ENCODE results near the gene PRRX2.
A peak's percentile ranks its signal among the peaks of the same experiment; 100 is the strongest.
"Not testable (repeated sequence)": the region's sequence is repeated elsewhere in the genome, so short reads cannot be mapped to it uniquely, and the experiment has no call there.

The PRRX2 gene

DNA sequence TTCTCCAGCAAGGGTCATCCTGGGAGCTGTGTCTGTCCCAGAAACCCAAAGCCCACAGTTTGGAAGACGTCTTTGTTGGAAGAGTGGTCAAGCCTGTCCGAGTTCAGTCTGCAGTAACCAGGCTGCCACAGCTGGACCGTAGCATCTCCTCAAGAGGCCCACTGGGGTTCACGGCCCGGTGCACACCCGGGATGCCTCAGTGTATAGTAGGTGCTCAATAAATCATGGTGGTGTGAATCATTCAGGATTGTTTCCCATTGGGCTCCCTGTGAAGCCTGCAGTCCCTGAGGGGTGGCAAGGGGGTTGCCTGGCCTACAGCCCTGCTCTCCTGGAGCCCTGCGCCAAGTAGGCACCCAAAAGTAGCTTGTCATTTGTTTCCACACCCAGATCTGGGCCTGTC, 10.3 kb upstream of the PRRX2 start:
- no peak for DNase-seq (ENCODE audit: low spot score)

DNA sequence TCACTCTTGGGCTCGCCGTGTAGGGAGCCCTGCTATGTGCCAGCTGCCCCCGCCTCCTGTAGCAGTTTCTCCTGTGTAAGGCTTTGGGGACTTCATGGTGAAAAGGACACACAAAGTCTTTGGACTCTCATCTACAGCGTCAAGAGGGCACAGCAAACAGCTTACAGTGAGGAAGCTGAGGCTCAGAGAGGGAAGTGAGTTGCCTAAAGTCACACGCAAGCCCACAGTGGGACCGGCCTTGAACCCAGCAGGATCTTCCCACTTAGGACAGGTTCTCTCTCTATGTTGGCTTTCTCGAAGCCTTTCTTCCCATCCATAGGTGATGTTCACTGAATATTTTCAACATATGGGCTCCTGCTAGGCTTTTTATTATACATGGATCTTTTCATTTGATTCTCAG, 9.8 kb upstream of the PRRX2 start:
- DNase-seq (ENCODE audit: low spot score), result no peak

DNA sequence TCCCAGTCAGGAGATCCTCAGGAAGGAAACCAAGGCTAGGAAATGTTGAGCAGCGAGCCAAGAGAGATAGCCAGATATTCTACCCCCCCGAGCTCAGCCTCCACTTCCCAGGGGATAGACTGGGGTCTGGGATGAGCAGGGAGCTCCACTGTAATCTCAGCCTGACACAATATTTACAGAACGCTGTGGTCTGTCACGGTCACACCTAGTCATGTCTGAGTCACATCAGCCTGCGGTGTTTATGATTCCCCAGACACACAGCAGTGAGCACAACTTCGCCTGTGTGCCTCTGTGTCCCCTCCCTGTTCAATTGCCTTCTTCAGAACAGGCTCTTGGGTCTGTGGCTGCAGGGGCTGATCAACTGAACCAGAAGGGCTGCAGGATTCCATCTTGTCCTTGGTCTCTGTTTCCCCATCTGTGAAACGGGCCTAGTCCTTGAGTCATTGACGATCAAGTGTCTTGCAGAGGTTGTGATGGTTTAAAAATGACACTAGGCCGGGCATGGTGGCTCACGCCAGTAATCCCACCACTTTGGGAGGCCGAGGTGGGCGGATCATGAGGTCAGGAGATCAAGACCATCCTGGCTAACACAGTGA, 8.6 kb upstream of the PRRX2 start:
- DNase-seq (ENCODE audit: low spot score), result no peak

DNA sequence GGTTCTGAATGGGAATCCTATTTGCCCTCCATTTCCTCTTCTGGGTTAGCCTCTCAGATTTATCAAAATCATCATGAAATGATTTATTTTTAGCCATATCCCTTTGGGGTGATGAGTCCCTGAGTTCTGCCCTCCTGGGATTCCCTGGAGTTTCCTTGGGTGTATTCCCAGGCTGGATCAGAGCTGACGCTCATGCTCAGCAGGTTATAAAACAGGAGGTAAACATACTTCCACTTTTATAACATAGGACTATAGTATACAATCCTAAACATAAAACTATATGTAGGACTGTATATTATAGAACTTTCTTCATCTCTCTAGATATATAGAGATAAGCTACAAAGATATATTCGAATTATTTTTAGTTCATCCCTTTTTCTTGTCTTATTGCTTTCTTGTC, 4.4 kb upstream of the PRRX2 start:
- no peak for DNase-seq (ENCODE audit: low spot score)

DNA sequence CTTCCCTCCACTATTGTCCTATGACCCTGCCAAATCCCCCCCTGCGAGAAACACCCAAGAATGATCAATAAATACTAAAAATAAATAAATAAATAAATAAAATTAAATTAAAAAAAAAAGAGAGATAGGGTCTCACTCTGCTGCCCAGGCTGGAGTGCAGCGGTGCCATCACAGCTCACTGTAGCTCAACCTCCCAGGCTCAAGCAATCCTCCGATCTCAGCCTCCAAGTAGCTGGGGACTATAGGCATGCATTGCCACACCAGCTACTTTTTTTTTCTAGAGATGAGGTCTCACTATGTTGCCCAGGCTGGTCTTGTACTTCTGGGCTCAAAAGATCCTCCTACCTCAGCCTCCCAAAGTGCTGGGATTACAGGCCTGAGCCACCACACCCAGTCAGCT, 3.2 kb upstream of the PRRX2 start:
- not testable (repeated sequence) for DNase-seq (ENCODE audit: low spot score)

DNA sequence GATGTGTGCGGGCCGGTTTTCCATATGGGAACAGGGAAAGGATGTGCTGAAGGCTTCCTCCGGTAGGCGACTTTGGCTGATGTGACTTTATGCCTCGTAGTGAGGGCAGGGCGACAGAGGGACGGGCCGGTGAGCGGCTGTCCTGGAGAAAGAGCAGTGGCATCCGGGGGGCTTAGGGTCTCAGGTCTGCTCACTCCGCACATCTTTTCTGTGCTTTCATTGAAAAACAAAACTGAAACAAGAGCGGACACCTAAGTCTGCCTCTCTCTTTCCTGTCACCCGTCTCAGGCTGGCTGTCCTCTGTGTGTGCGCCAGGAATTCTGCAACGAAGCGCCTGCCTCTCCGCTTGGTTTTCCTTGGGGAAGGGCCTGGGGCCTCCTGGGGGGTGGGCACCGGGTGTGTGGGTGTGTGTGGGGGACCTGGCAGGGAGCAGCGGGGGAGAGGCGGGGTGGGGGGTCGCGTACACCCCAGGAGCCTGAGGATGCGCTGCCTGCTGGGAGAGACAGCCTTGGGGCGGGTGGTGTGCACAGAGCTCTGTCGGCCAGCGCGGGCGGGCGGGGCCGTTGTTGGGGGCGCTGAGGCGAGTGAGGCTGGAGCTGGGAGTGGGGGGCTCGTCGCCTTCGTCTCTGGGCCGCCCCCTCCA, 580 bp upstream of the PRRX2 start:
- DNase-seq (ENCODE audit: low spot score), result no peak

DNA sequence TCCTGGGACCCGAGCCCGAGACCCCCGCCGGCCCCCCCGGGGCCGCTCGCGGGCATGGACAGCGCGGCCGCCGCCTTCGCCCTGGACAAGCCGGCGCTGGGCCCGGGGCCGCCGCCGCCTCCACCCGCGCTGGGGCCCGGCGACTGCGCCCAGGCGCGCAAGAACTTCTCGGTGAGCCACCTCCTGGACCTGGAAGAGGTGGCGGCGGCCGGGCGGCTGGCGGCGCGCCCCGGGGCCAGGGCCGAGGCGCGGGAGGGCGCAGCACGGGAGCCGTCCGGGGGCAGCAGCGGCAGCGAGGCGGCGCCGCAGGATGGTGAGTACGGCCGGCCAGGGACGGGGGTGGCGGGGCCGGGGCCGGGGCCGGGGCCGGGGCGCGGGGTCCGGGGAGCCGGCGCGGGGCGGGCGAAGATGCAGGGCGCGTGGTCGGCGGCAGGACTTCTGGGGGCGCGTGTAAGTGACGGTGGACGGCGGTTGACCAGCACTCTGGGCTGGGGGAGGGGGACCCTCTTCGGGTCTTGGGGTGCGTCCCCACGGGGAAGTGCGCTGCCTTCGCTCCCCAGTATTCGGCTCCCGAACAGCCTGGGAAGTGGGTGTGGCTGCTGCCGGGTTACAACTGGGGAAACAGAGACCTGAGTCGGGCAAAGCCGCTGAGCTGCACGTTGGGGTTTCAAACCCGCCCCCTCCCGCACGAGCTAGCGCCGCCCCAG, 520 bp downstream of the PRRX2 start:
- DNase-seq (ENCODE audit: low spot score), result peak; percentile 67

DNA sequence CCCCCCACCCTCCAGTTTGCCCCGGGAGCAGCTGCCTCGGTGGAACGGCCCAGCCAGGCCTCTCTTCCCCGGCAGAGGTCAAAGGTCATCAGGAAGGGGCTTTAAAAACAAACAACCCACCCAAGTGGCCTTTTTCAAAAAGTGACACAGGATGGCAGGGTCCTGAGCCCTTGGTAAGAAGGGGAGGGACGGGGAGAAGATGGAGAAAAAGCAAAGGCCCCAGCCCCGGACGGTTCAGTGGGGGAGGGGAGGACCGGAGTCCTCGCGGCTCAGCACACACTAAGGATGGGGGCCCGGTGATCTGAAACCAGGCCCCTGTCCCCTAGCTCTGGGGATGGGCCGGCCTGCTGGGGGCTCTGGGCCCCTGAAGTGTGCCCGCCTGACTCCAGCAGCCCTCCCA, 1.1 kb downstream of the PRRX2 start:
- DNase-seq (ENCODE audit: low spot score), result no peak

DNA sequence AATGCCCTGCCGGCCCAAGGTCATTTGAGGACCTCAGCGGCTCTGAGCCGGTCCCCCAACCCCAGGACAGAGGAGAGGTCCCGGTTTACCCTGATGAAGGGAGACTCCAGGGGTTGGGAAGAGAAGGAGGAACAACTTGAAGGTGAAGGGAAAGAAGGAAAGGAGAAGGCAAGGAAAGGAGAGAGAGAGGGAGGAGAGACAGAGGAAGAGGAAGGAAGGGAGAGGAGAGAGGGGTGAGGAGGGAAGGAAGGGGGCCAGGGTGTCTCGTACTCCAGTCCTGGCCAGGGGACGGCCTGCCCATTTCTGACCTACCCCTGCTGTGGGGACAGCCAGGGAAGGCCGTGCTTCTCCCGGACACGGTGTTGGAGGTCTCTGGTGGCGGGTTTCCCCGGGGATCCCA, 1.9 kb downstream of the PRRX2 start:
- DNase-seq (ENCODE audit: low spot score), result no peak

DNA sequence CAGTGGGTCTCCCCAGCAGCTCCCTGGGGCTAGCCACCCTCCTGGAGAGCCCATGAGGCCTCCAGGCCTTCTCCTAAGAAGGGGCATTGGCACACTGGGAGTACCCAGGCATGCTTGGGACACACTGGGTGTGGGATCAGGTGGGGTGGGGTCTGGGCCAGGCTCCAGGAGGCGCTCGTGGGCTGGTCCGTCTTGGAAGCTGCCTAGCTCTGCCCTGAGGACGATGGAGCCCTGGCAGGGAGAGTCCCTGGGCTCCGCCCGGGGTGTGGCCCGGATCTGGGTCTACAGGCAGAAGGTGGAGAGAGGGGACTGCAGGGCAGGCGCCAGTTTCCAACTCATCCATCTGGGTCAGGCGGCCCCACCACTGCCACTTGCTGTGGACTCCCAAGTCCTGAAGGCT, 2.4 kb downstream of the PRRX2 start:
- no peak for DNase-seq (ENCODE audit: low spot score)

DNA sequence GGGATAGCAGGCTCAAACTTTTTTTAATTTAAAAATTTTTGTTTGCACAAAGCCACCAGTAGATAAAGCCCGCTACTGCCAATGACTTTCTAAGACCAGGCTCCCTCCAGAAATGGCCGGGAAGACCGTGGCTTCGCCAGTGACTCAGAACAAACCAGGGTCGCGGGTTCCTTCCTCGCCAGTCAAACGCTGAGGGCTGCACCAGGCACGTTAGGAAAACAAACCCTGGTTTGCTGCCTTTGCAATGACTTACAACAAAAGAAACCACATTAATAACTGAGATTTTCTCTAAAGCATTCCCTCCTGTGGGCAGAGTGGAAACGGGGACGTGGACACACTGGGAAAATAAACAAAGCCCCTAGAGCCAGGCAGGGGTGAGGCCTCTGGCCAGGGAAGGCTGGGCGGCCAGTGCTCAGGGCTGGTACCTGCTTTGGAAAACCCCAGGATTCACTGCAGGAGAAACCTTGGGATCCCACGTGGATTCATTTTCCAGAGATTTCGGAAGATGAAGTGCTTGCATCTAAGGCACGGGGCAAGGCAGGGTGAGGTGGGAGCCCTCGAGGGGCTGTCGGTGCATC, 3.8 kb downstream of the PRRX2 start:
- no peak for DNase-seq (ENCODE audit: low spot score)

DNA sequence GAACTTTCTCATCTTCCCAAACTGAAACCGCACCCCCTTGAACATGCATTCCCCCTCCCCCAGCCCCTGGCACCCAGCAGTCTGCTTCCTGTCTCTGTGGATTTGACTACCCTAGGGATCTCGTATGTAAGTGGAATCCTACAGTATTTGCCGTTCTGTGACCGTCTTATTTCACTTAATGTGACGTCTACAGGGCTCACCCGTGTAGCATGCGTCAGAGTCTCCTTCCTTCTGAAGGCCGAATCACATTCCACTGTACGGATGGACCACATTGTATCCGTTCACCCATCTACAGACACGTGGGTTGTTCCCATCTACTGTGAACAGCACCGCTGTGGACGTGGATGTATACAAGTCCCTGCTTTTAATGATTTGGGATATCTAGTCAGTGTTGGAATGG, 4.5 kb downstream of the PRRX2 start:
- DNase-seq (ENCODE audit: low spot score), result no peak

DNA sequence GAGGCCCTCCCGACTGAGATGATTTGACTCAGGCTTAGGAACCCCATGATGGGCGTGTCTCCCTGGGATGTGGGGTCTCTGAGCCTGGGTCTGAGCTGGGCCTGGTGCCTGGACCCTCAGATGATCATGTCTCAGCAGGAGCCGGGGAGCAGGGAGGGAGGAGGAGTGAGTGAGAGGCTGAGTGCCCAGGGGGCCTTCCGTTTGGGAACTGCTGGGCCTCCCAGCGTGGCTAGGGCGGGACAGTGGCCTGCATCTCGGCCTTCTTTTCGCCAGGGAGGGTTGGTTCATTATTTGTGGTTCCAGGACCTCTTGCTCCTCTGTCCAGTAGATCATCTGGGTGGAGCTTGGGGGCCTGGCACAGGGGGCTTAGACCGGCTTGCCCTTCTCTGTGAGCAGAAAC, 5.6 kb downstream of the PRRX2 start:
- DNase-seq (ENCODE audit: low spot score), result no peak

DNA sequence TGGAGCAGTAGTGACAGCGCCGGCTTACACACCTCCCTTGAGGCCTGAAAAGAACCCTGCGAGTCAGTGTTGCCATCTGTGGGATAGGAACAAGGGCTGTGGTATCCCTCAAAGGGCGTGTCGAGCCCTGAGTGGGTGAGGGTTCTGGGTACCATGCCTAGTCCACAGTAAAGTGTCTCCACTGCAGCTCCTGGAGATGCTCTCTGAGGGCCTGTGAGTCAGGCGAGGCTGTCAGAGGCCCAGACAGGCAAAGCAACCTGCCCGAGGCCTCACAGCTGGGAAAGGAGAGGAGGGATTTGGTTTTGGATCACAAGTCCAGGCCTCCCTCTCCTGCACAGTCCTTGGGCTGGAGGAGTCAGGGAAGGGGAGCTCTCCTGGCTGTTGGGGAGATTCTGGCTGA, 6.1 kb downstream of the PRRX2 start:
- no peak for DNase-seq (ENCODE audit: low spot score)

DNA sequence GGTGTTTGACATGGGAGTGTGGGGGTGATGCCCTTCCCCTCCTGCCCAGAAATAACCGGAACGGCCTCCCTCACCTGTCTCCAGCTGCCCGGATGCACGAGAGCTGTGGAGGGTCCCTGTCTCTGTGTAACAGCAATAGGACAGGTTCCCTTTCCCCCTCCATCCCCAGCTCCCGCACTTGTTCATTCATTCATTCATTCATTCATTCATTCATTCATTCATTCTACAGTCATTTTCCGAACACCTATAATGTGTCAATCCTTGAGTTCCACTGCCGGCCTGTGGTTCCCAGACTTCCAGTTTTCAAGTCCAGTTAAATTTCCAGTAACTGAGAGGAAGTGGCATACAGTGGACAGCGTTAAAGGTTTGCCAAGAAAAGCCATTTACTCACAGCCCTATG, 7.3 kb downstream of the PRRX2 start:
- no peak for DNase-seq (ENCODE audit: low spot score)

DNA sequence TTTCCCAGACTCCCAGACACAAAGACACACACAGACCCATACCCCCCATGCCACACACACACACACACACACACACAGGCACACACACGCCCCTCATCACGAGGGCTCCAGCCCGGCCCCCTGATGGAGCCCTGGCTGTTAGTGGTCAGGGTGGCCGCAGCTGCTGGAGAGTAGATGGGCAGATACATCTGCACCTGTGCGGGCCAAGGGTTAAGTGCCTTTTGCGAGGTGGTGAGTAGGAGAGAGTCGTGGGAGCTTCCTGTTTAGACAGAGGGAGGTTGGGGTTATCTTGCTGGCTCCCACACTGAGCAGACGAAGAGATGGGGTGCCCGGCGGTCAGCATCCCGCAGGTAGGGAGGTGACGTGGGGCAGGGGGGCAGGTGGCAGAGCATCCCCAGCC, 8.2 kb downstream of the PRRX2 start:
- no peak for DNase-seq (ENCODE audit: low spot score)

DNA sequence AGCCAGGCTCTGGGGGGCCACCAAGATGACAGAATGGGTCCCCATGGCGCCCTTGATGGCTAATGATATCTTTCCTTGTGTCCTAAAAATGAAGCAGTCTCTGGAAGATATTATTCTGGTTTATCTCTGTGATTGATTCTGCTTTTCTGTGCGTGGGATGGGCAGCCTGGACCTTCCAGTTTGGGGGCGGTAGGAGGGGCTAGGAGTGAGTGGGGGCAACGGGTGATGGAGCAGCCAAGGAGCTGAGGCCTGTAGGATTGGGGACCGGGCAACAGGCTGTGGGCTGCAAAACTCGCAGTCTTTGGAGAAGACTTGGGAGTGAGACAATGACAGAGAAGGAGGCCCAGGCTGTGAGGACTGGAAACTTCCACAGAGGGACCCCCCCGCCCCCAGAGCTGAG, 8.8 kb downstream of the PRRX2 start:
- no peak for DNase-seq (ENCODE audit: low spot score)

DNA sequence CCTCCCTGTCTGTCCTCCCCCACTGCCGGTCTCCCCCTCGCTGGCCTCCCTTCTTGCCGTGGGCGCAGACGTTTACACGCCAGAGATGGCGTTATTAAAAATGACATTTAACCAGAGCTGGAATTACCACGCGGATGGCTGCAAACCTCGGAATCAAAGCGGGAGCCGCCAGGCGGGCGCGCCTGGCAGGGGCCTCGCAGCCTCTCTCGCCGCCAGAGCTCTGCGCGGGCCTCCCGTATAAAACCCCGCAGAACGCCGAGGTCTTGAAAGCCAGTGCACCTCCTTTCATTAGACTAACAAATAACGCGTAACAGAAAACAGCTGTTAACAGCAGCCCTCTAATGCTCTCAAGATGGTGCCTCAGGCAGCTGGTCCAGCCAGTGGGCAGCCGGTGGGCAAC, 10.2 kb downstream of the PRRX2 start:
- no peak for DNase-seq (ENCODE audit: low spot score)

DNA sequence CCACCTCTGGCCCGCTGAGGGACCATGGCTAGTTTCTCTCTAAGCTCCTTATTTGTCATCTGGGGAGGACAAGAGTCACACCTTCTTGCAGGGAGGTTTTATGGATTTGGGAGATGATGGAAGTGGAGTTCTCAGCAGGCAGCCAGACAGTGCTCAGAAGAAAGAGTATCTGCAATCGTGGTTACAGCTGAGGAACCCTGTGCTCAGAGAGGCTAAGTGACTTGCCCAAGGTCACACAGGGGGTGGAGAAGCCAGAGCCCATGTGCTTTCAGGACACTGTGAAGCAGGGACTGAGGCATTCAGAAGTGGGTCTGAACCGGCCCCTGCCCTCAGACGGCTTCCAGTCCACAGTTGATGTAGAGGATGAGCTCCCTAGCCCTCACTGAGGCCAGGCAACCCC, 10.8 kb downstream of the PRRX2 start:
- DNase-seq (ENCODE audit: low spot score), result no peak

DNA sequence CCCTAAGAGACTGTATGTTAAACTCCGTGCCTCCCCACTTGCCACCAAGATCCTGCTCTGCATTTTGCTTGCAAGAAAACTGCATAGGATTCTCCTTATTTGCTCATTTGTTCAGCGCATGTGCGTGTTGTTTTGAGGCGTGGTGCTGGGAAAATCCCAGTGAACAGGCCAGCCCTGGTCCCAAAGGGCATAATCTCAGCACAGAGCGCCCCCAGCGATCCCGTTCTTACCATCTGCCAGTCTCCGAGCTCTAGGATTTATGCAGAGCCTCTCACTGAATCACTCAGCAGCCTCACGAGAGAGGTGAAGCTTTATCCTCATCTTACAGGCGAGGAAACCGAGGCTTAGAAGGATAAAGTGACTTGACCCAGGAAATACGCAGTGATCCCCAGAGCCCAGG, 11.5 kb downstream of the PRRX2 start:
- DNase-seq (ENCODE audit: low spot score), result no peak

DNA sequence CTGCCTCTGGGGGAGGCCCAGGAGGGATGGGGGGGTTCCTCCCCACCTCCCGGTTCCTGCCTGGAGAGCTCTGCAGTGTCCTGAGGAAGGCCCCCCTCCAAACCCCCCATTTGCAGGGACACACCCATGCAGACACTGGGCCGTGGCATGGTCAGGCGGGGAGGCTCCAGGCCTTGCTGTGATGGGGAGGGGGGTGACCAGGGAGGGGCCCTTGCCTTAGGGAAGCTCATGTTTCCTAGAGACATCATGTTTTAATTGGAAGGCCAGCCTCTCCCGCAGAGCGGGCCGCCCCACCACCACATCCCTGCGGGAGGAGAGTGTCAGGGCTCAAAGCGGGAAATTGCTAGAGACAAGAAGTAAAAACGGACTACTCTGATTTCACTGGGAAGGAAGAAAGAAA, 12.0 kb downstream of the PRRX2 start:
- peak; percentile 64 for DNase-seq (ENCODE audit: low spot score)

DNA sequence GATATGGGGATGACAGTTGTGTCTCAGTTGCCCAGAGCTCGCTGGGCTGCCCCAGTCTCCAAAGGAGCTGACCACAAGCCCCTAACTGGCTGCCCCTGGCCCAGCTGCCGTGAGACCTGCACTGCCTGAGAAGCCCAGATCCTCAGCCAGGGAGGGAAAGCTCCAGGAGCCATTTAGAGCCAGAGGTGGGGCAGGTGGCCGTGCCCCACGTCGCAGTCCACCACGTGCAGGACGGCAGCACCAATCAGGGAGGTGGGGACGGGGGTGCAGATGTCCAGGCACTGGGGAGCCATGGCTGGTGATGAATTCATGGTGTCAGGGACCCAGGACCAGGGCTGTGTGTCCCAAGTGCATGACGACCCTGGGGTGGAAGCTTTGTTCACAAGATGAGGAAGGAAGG, 13.4 kb downstream of the PRRX2 start:
- no peak for DNase-seq (ENCODE audit: low spot score)

DNA sequence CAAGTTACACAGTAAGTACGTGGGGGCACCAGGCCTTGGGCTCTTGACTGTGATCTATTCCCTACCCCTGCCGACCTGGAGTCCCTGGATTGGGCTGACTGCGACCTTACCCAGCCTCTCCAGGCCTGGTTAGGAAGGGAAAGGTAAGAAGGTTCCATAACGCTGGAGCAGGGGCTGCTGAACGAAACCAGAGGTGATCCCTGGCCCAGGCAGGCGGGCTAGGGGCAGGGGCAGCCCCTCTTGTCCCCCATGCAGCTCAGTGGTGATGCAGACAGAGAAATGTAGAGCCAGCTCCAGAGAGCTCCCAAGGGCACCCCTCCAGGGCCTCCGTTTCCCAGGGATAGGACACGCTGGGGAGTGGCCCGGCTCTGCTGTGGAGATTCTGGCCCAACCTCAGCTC, 14.1 kb downstream of the PRRX2 start:
- DNase-seq (ENCODE audit: low spot score), result no peak

DNA sequence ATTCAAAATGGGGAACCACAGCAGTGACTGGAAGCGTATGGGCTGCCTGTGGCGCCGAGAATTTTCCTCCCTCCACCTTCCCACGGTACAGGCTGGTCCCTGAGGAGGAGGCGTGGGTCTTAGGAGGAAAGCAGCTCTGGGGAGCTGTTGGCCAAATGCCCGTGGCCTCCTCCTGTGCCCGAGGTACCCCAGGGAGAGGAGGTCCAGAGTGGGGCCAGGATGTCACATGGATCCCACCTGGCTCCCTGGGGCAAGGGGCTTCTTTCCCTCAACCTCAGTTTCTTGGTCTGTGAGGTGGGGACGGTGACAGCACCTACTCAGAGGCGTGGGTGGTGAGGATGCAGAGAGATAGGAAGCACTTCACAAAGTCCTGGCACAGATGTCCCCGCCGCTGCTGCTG, 16.5 kb downstream of the PRRX2 start:
- DNase-seq (ENCODE audit: low spot score), result no peak
